ENCODE data around the gene MZB1.

DNA sequence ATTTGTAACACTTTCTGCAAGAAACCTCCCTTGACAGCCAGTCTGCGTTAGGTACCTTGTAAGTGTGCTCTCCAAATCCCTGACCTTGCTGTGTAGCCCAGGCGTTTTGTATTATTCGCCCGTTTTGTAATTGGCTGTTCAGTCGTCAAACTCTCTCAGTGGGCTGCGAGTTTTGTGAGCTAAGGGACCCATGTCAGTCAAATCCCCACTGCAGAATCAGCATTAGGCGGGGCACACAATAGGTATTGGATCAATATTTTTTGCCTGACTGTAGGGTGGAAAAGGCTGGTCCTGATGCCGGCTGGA is 48.9 kb upstream of the MZB1 start:
- no peak for TF ChIP-seq JUND (IDR thresholded peaks at IDR 0.05; ENCODE audit: low read length)
- TF ChIP-seq RFX5 (IDR thresholded peaks at IDR 0.05; ENCODE audit: borderline replicate concordance, low read depth, low read length), result no peak
- TF ChIP-seq, protein P1, sequence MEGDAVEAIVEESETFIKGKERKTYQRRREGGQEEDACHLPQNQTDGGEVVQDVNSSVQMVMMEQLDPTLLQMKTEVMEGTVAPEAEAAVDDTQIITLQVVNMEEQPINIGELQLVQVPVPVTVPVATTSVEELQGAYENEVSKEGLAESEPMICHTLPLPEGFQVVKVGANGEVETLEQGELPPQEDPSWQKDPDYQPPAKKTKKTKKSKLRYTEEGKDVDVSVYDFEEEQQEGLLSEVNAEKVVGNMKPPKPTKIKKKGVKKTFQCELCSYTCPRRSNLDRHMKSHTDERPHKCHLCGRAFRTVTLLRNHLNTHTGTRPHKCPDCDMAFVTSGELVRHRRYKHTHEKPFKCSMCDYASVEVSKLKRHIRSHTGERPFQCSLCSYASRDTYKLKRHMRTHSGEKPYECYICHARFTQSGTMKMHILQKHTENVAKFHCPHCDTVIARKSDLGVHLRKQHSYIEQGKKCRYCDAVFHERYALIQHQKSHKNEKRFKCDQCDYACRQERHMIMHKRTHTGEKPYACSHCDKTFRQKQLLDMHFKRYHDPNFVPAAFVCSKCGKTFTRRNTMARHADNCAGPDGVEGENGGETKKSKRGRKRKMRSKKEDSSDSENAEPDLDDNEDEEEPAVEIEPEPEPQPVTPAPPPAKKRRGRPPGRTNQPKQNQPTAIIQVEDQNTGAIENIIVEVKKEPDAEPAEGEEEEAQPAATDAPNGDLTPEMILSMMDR (IDR thresholded peaks at IDR 0.05; ENCODE audit: control extremely low read depth in 1 of 3, insufficient read depth in 1 of 3, low read depth in 1 of 3, low read length in 3 of 3), result no peak
